H9 (cell line): ENCODE results near the gene ALDH2. TPM values are rescaled to one million over a fixed set of nuclear protein-coding genes. Genes with fewer than 3 reads are reported as not detected.

Experiments
- DNase-seq: peaks from one replicate; pipeline ENCODE4 v3.0.0-alpha.2; 2017
- H2AFZ ChIP-seq: one replicate; pipeline ENCODE4 v1.6.1; 2013; ENCODE audit warnings: mild to moderate bottlenecking, low read length, control low read depth, moderate library complexity
- H2AK5ac ChIP-seq: 2 replicates; pipeline ENCODE4 v1.6.1; 2013; ENCODE audit warnings: low read length, control low read depth, mixed read lengths; ENCODE audit not compliant: insufficient read length
- H2BK120ac ChIP-seq: one replicate; pipeline ENCODE4 v1.6.1; 2013; ENCODE audit warnings: low read depth, mild to moderate bottlenecking, low read length, control low read depth, inconsistent platforms; ENCODE audit not compliant: poor library complexity, severe bottlenecking
- H2BK12ac ChIP-seq: 2 replicates; pipeline ENCODE4 v1.6.1; 2013; ENCODE audit warnings: low read length, control low read depth, mixed read lengths, low read depth; ENCODE audit not compliant: insufficient read length
- H2BK15ac ChIP-seq: 2 replicates; pipeline ENCODE4 v1.6.1; 2013; ENCODE audit warnings: low read depth, low read length, control low read depth
- H2BK20ac ChIP-seq: one replicate; pipeline ENCODE4 v1.6.1; 2013; ENCODE audit warnings: low read depth, mild to moderate bottlenecking, low read length, control low read depth, inconsistent platforms; ENCODE audit not compliant: poor library complexity, severe bottlenecking
- H2BK5ac ChIP-seq: 2 replicates; pipeline ENCODE4 v1.6.1; 2013; ENCODE audit warnings: low read length, control low read depth, mixed read lengths; ENCODE audit not compliant: insufficient read length
- H3K14ac ChIP-seq: 2 replicates; pipeline ENCODE4 v1.6.1; 2013; ENCODE audit warnings: low read length, control low read depth; ENCODE audit not compliant: insufficient read depth
- H3K18ac ChIP-seq: 2 replicates; pipeline ENCODE4 v1.6.1; 2013; ENCODE audit warnings: low read depth, mild to moderate bottlenecking, mixed read lengths, low read length, control low read depth; ENCODE audit not compliant: insufficient read length
- H3K23ac ChIP-seq: 2 replicates; pipeline ENCODE4 v1.6.1; 2013; ENCODE audit warnings: low read length, control low read depth, mixed read lengths, low read depth; ENCODE audit not compliant: insufficient read length
- H3K23me2 ChIP-seq: 2 replicates; pipeline ENCODE4 v1.6.1; 2013; ENCODE audit warnings: low read depth, mild to moderate bottlenecking, mixed read lengths, low read length, control low read depth; ENCODE audit not compliant: insufficient read length, poor library complexity, severe bottlenecking
- H3K27ac ChIP-seq: 2 replicates; pipeline ENCODE4 v1.5.1; 2013; ENCODE audit warnings: low read length, control low read depth, mixed read lengths, low read depth; ENCODE audit not compliant: insufficient read length
- H3K27me3 ChIP-seq: 2 replicates; pipeline ENCODE4 v1.6.1; 2013; ENCODE audit warnings: low read length, control low read depth, inconsistent platforms; ENCODE audit not compliant: insufficient read depth
- H3K4ac ChIP-seq: 2 replicates; pipeline ENCODE4 v1.6.1; 2013; ENCODE audit warnings: low read depth, mild to moderate bottlenecking, control low read depth, inconsistent platforms, low read length, moderate library complexity
- H3K4me1 ChIP-seq: 2 replicates; pipeline ENCODE4 v1.6.1; 2013; ENCODE audit warnings: low read length, control low read depth, inconsistent platforms; ENCODE audit not compliant: insufficient read depth
- H3K4me2 ChIP-seq: 2 replicates; pipeline ENCODE4 v1.6.1; 2013; ENCODE audit warnings: low read length, control low read depth, mixed read lengths; ENCODE audit not compliant: insufficient read length, insufficient read depth
- H3K56ac ChIP-seq: 2 replicates; pipeline ENCODE4 v1.6.1; 2013; ENCODE audit warnings: low read depth, mild to moderate bottlenecking, mixed read lengths, low read length, control low read depth; ENCODE audit not compliant: insufficient read length
- H3K79me1 ChIP-seq: 2 replicates; pipeline ENCODE4 v1.6.1; 2013; ENCODE audit warnings: low read depth, mild to moderate bottlenecking, moderate library complexity, low read length, control low read depth, inconsistent platforms; ENCODE audit not compliant: insufficient read depth, poor library complexity, severe bottlenecking
- H3K79me2 ChIP-seq: 2 replicates; pipeline ENCODE4 v1.6.1; 2013; ENCODE audit warnings: low read length, control low read depth, inconsistent platforms; ENCODE audit not compliant: insufficient read depth
- H3K9ac ChIP-seq: 2 replicates; pipeline ENCODE4 v1.6.1; 2013; ENCODE audit warnings: low read length, control low read depth, mixed read lengths; ENCODE audit not compliant: insufficient read length; ENCODE audit errors: extremely low read depth
- H3K9me3 ChIP-seq: one replicate; pipeline ENCODE4 v1.6.1; 2013; ENCODE audit warnings: low read depth, low read length, inconsistent platforms; ENCODE audit not compliant: control insufficient read depth
- H3T11ph ChIP-seq: one replicate; pipeline ENCODE4 v1.6.1; 2013; ENCODE audit warnings: mild to moderate bottlenecking, low read length, control low read depth, inconsistent platforms
- H4K20me1 ChIP-seq: one replicate; pipeline ENCODE4 v1.6.1; 2013; ENCODE audit not compliant: control insufficient read depth, insufficient read length, insufficient read depth
- H4K5ac ChIP-seq: 2 replicates; pipeline ENCODE4 v1.6.1; 2013; ENCODE audit warnings: low read depth, mild to moderate bottlenecking, mixed read lengths, low read length, control low read depth; ENCODE audit not compliant: insufficient read length
- H4K8ac ChIP-seq: replicated peaks from 2 replicates; pipeline ENCODE4 v1.6.1; 2013; ENCODE audit warnings: low read length, control low read depth, mixed read lengths, low read depth; ENCODE audit not compliant: insufficient read length
- H4K91ac ChIP-seq: 2 replicates; pipeline ENCODE4 v1.6.1; 2013; ENCODE audit warnings: low read depth, mild to moderate bottlenecking, moderate library complexity, mixed read lengths, low read length, control low read depth; ENCODE audit not compliant: insufficient read length
- H3K27ac Mint-ChIP-seq, 3 experiments: 2 replicates in 2 of 3; 3 replicates in 1 of 3; pipeline ENCODE4 v1.8.0; 2020 to 2021; ENCODE audit warnings: mixed read lengths in 3 of 3, mild to moderate bottlenecking in 1 of 3, moderate library complexity in 1 of 3
- H3K27me3 Mint-ChIP-seq: 2 replicates; pipeline ENCODE4 v1.8.0; 2021; ENCODE audit warnings: low read depth, mild to moderate bottlenecking, moderate library complexity, mixed read lengths
- H3K36me3 Mint-ChIP-seq, 3 experiments: 2 replicates in 2 of 3; 3 replicates in 1 of 3; pipeline ENCODE4 v1.8.0; 2020 to 2021; ENCODE audit warnings: low read depth in 3 of 3, mixed read lengths in 3 of 3; ENCODE audit not compliant: insufficient read depth in 1 of 3
- H3K4me1 Mint-ChIP-seq, 2 experiments: 2 replicates each; pipeline ENCODE4 v1.8.0; 2020; ENCODE audit warnings: mixed read lengths in 2 of 2
- H3K4me3 Mint-ChIP-seq, 2 experiments: 2 replicates in 1 of 2; 3 replicates in 1 of 2; pipeline ENCODE4 v1.8.0; 2020 to 2021; ENCODE audit warnings: mild to moderate bottlenecking in 2 of 2, mixed read lengths in 2 of 2, moderate library complexity in 1 of 2
- H3K9me3 Mint-ChIP-seq, 2 experiments: 2 replicates in 1 of 2; 3 replicates in 1 of 2; pipeline ENCODE4 v1.8.0; 2020; ENCODE audit warnings: mild to moderate bottlenecking in 2 of 2, mixed read lengths in 2 of 2, moderate library complexity in 1 of 2
- CTCF ChIP-seq: fragments of 200-600 bp; sonication (generic); conservative IDR thresholded peaks from 3 replicates; pipeline ENCODE4 v1.8.0; 2021; ENCODE audit warnings: antibody characterized with exemption, mild to moderate bottlenecking
- WGBS: extraction: QIAGEN DNeasy Blood & Tissue Kit; methylation state at CpG from one replicate; pipeline ENCODE4 v1.1.7; 2013; ENCODE audit warnings: missing lambda C conversion rate, low lambda C conversion rate, mixed read lengths; ENCODE audit not compliant: insufficient read length; ENCODE audit errors: extremely low coverage; 5-methylcytosine and 5-hydroxymethylcytosine counted together
- total RNA-seq: library from RNA; stranded (reverse); gene quantifications from 2 replicates; pipeline ENCODE4 v1.2.1, GENCODE V29; 2021

Gene ALDH2
- total RNA-seq, 1 experiment from 2014 or later = 44.0 TPM

- H3K27me3 ChIP-seq = no peaks in the 10 kb centered on the region
- H2BK20ac ChIP-seq = no peak overlapping the region
- no CpG with 5 or more reads among the region's 8 CpGs for WGBS
- no peak overlapping the region for H3K56ac ChIP-seq
- H3K18ac ChIP-seq = no peak overlapping the region
- H3K79me2 ChIP-seq = no peaks in the 10 kb centered on the region
- H4K8ac ChIP-seq = no peak overlapping the region
- no peak overlapping the region for H3K14ac ChIP-seq
- H3K27ac ChIP-seq = no peak overlapping the region
- no peaks in the 10 kb centered on the region; a peak in 1 of 5 replicates for H3K9me3 Mint-ChIP-seq
- no peak overlapping the region for H3T11ph ChIP-seq
- H3K4me2 ChIP-seq = no peak overlapping the region
- no peak overlapping the region for H4K5ac ChIP-seq
- H4K91ac ChIP-seq = no peak overlapping the region
- TF ChIP-seq CTCF = no peak
- no peak overlapping the region for H3K9ac ChIP-seq
- H3K4me3 Mint-ChIP-seq = no peak overlapping the region
- no peak overlapping the region for H3K23ac ChIP-seq
- no peaks in the 10 kb centered on the region for H3K9me3 ChIP-seq
- DNase-seq = no peak
- H3K79me1 ChIP-seq = no peaks in the 10 kb centered on the region
- no peaks in the 10 kb centered on the region for H4K20me1 ChIP-seq
- H3K27me3 Mint-ChIP-seq = no peaks in the 10 kb centered on the region
- H2AK5ac ChIP-seq = no peak overlapping the region
- no peak overlapping the region for H3K4ac ChIP-seq
- H2BK120ac ChIP-seq = no peak overlapping the region
- no peaks in the 10 kb centered on the region for H3K4me1 Mint-ChIP-seq
- H3K23me2 ChIP-seq = no peaks in the 10 kb centered on the region
- no peak overlapping the region for H2AFZ ChIP-seq
- H3K4me1 ChIP-seq = no peaks in the 10 kb centered on the region
- no peak overlapping the region for H2BK15ac ChIP-seq
- peaks cover 23 to 42% (median 28%) of the 10 kb centered on the region in 3 experiments for H3K36me3 Mint-ChIP-seq
- no peak overlapping the region for H2BK5ac ChIP-seq
- H2BK12ac ChIP-seq = no peak overlapping the region
- H3K27ac Mint-ChIP-seq = no peak overlapping the region; a peak in 1 of 7 replicates
Observed at GRCh38 chr12:111803851-111804250, 37.1 kb downstream of the ALDH2 start.
